SK-MEL-5 (cell line): ENCODE data around the gene ADD2. TPM values are rescaled to one million over a fixed set of nuclear protein-coding genes. Genes with fewer than 3 reads are reported as not detected.

Experiments used
- DNase-seq: peaks from one replicate; pipeline ENCODE4 v3.0.0-alpha.2; 2016; ENCODE audit warnings: low read depth, low spot score
- in situ Hi-C: cut with HindIII; loops from 2 replicates; pipeline ENCODE4 v1.10.0; 2016; ENCODE audit warnings: low sequenced_read_pairs, high pct_unique_total_duplicates, low pct_unique_long_range_greater_than_20kb
- small RNA-seq, 2 experiments: library from RNA; depleted of rRNA; stranded (forward); fragments of <200 nt; gene quantifications; one replicate each; pipeline ENCODE3, GENCODE V24; 2014
- total RNA-seq: library from RNA; depleted of rRNA; stranded (reverse); fragments of >200 nt; shearing (Covaris generic); gene quantifications from 2 replicates; pipeline ENCODE4 v1.2.3, GENCODE V29; 2014; rRNA removed

Gene ADD2
- total RNA-seq, 1 experiment from 2014 or later: 5.2 TPM

DNA sequence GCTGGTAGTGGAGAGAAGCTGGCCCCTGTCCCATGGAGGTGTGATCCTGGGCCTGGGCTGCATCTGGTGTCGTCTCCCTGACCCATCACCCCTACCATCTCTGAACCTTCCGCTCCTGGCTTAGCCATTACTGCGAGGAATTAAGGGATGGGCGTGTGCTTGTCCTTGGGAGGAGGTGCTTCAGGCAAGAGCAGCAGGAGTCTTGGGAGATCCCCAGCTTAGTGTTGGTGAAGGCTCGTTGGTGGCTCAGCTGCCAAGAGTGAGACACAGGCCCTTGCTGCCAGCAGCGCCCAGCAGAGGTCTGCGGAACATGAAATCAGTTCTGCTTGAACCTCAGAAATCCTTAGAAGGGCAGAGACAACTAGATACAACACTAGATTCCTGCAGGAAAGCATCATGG is 154.5 kb downstream of the ADD2 start:
- in situ Hi-C loops: no loop called here
- no peak for DNase-seq

- in situ Hi-C loops: no loop called here
- no peak for DNase-seq
Observed at GRCh38 chr2:70612574-70612973, 155.4 kb downstream of the ADD2 start.

- in situ Hi-C loops: no loop called here
- DNase-seq: no peak
Observed at GRCh38 chr2:70608373-70608772, 159.6 kb downstream of the ADD2 start.

- in situ Hi-C loops: no loop called here
- peak; percentile 98 for DNase-seq
Observed at GRCh38 chr2:70607121-70607561, 160.9 kb downstream of the ADD2 start.

Small RNA genes within 50 kb of the gene (small RNA-seq; reads per million reads assigned to genes)
- 0 reads per million in 2 experiments for gene HMGN2P21

Other genes with a start within 250 kb of the ADD2 start
- gene TGFA, start 214.4 kb downstream of the ADD2 start, total RNA-seq: 2.1 and 2.4 TPM in 2 replicates
- not detected in 2 replicates for gene FIGLA, start 22.4 kb upstream of the ADD2 start, total RNA-seq
- not detected in 2 replicates for gene CLEC4F, start 52.4 kb upstream of the ADD2 start, total RNA-seq
- gene CD207, start 67.6 kb upstream of the ADD2 start, total RNA-seq: 0.08 TPM in 1 of 2 replicates, not detected in the other
- 2.0 and 4.5 TPM in 2 replicates for gene VAX2, start 132.4 kb upstream of the ADD2 start, total RNA-seq
- 2.5 TPM in 1 of 2 replicates, not detected in the other for gene ATP6V1B1, start 167.7 kb upstream of the ADD2 start, total RNA-seq
- not detected in 2 replicates for gene ANKRD53, start 210.4 kb upstream of the ADD2 start, total RNA-seq
- gene TEX261, start 226.7 kb upstream of the ADD2 start, total RNA-seq: 55.3 and 59.5 TPM in 2 replicates